HepG2 (cell line): ENCODE results near the gene MEA1. TPM values are rescaled to one million over a fixed set of nuclear protein-coding genes. Genes with fewer than 3 reads are reported as not detected.

Source experiments
- ARID4A ChIP-seq: sonication (generic); formaldehyde crosslinking; IDR thresholded peaks from 2 replicates; pipeline ENCODE4 v1.5.0; 2020; ENCODE audit warnings: mild to moderate bottlenecking, missing genetic modification reagents, borderline replicate concordance
- BATF2 ChIP-seq: sonication (generic); formaldehyde crosslinking; IDR thresholded peaks from 2 replicates; pipeline ENCODE4 v1.8.0; 2022; ENCODE audit warnings: mild to moderate bottlenecking, missing genetic modification reagents, moderate library complexity
- CREB1 ChIP-seq, 2 experiments: fragments of 450-650 bp in 1 of 2; IDR thresholded peaks; 2 replicates each; pipeline ENCODE4 v1.6.1; 2016 to 2017; ENCODE audit warnings: control low read depth in 1 of 2, mild to moderate bottlenecking in 1 of 2, missing compliant biosample characterization in 1 of 2, missing genetic modification characterization in 1 of 2
- NFIC ChIP-seq: IDR thresholded peaks from 2 replicates; pipeline ENCODE4 v1.6.1; 2012; ENCODE audit warnings: mild to moderate bottlenecking, low read length, inconsistent platforms
- PHF21A ChIP-seq: sonication (generic); formaldehyde crosslinking; IDR thresholded peaks from 2 replicates; pipeline ENCODE4 v1.5.0; 2020; ENCODE audit warnings: mild to moderate bottlenecking, missing genetic modification reagents
- POLR2AphosphoS2 ChIP-seq: IDR thresholded peaks from 2 replicates; pipeline ENCODE4 v1.6.1; 2011; ENCODE audit warnings: low read depth, low read length, improper control_type of control experiment
- RXRA ChIP-seq: sonication (generic); formaldehyde crosslinking; IDR thresholded peaks from 2 replicates; pipeline ENCODE4 v1.5.1; 2020; ENCODE audit warnings: missing genetic modification reagents
- TFDP2 ChIP-seq: sonication (generic); formaldehyde crosslinking; IDR thresholded peaks from 2 replicates; pipeline ENCODE4 v1.4.0; 2020; ENCODE audit warnings: missing genetic modification reagents
- ZMYM2 ChIP-seq: sonication (generic); formaldehyde crosslinking; IDR thresholded peaks from 2 replicates; pipeline ENCODE4 v1.8.0; 2022; ENCODE audit warnings: mild to moderate bottlenecking, missing genetic modification reagents
- ZNF124 ChIP-seq: sonication (generic); formaldehyde crosslinking; IDR thresholded peaks from 2 replicates; pipeline ENCODE4 v1.4.0; 2020; ENCODE audit warnings: missing genetic modification reagents
- ZNF296 ChIP-seq: sonication (generic); formaldehyde crosslinking; conservative IDR thresholded peaks from 2 replicates; pipeline ENCODE4 v1.5.0; 2020; ENCODE audit warnings: mild to moderate bottlenecking, missing genetic modification reagents
- ZNF335 ChIP-seq: sonication (generic); formaldehyde crosslinking; IDR thresholded peaks from 2 replicates; pipeline ENCODE4 v1.4.0; 2020; ENCODE audit warnings: missing genetic modification reagents
- ZNF407 ChIP-seq: sonication (generic); formaldehyde crosslinking; IDR thresholded peaks from one replicate; pipeline ENCODE4 v1.5.1; 2020; ENCODE audit warnings: mild to moderate bottlenecking, missing genetic modification reagents; ENCODE audit errors: not compliant biosample characterization
- ZNF432 ChIP-seq: sonication (generic); formaldehyde crosslinking; IDR thresholded peaks from 2 replicates; pipeline ENCODE4 v1.5.0; 2020; ENCODE audit warnings: missing genetic modification reagents, mild to moderate bottlenecking, borderline replicate concordance
- polyA plus RNA-seq, 8 experiments: library from polyadenylated mRNA; depleted of rRNA in 3 of 8; stranded (reverse) in 7 of 8; unstranded in 1 of 8; fragments of >200 nt; fragmentation: Illumina TruSeq in 4 of 8; extraction: Trizol in 4 of 8; gene quantifications; 2 replicates each; pipeline versions ENCODE4 v1.2.1 to v1.2.3, GENCODE V29; 2011 to 2016; ENCODE audit warnings: low read depth in 4 of 8, missing spikeins in 1 of 8, mixed read lengths in 1 of 8; ENCODE audit not compliant: insufficient read depth in 1 of 8
- total RNA-seq, 5 experiments: library from RNA; depleted of rRNA; stranded (reverse); fragments of >200 nt; fragmentation: Illumina TruSeq; extraction: Trizol; gene quantifications; 2 replicates each; pipeline ENCODE4 v1.2.3, GENCODE V29; 2016; ENCODE audit warnings: low read depth in 1 of 5

MEA1 gene
- total and polyA plus RNA-seq, 2 of the 13 experiments (the other 11 are each of a cell fraction or from before 2014, with no cell fraction given) = 75.6 to 86.2 TPM

GRCh38 chr6:43060755-43061633 is 47.2 kb upstream of the MEA1 start (continued):
- TF ChIP-seq TFDP2 (no peak), ZMYM2 (CRISPR knock-in tag) (no peak), RXRA (CRISPR knock-in tag) (peak; percentile 65; the same call in 1 of the 2 replicates), ZNF296 (CRISPR knock-in tag) (no peak), ARID4A (no peak), ZNF407 (CRISPR knock-in tag) (no peak), PHF21A (no peak), ZNF432 (CRISPR knock-in tag) (no peak), ZNF335 (CRISPR knock-in tag) (no peak), CREB1 (IDR thresholded peaks at IDR 0.05) (no peak), CREB1 (CRISPR knock-in tag; IDR thresholded peaks at IDR 0.05) (no peak), POLR2AphosphoS2 (no peak), NFIC (no peak), BATF2 (CRISPR knock-in tag) (no peak), ZNF124 (no peak)
